Panc1 (cell line): ENCODE measurements around the gene RNF175. TPM values are rescaled to one million over a fixed set of nuclear protein-coding genes. Genes with fewer than 3 reads are reported as not detected.

ENCODE experiments used
- ATAC-seq: fragments of 200-7000 bp; cut with Tn5 transposase; 2 replicates; pipeline ENCODE4 v1.9.1; 2020; ENCODE audit warnings: mild to moderate bottlenecking, moderate library complexity
- BruUV-seq: library from RNA; stranded (reverse); fragments of 400-500 nt; replicated peaks from 2 replicates; lab custom pipeline; 2021; lab: Mats Ljungman, UMichigan
- CTCF ChIA-PET: fragments of 300-600 bp; sonication (Branson Sonifier 250); formaldehyde crosslinking; loops from one replicate; lab custom pipeline; 2022; ENCODE audit warnings: antibody characterized with exemption; lab: Charles Lee
- POLR2A ChIA-PET: fragments of 300-600 bp; sonication (Branson Sonifier 250); formaldehyde crosslinking; loops from one replicate; lab custom pipeline; 2022; ENCODE audit warnings: antibody characterized with exemption; lab: Charles Lee
- DNase-seq: peaks from one replicate; pipeline ENCODE4 v3.0.0-alpha.2; 2010; ENCODE audit warnings: low read depth, low spot score
- H3K27ac ChIP-seq: 2 replicates; pipeline ENCODE4 v1.5.1; 2011; ENCODE audit warnings: mild to moderate bottlenecking, low read length, inconsistent platforms
- H3K27me3 ChIP-seq: fragments of 200-500 bp; sonication (Bioruptor generic); 2 replicates; pipeline ENCODE4 v1.6.0; 2014; ENCODE audit warnings: low read length, inconsistent platforms; ENCODE audit not compliant: control insufficient read depth, insufficient read depth
- H3K36me3 ChIP-seq: fragments of 200-500 bp; sonication (Bioruptor generic); 2 replicates; pipeline ENCODE4 v1.5.1; 2014; ENCODE audit warnings: inconsistent platforms, mild to moderate bottlenecking, low read length, moderate library complexity; ENCODE audit not compliant: control insufficient read depth, insufficient read depth
- H3K4me1 ChIP-seq: 2 replicates; pipeline ENCODE4 v1.5.1; 2011; ENCODE audit warnings: inconsistent platforms, mild to moderate bottlenecking, low read length, moderate library complexity; ENCODE audit not compliant: control insufficient read depth, insufficient read depth
- H3K4me3 ChIP-seq, 2 experiments: 2 replicates each; pipeline ENCODE4 v1.5.1; 2011 to 2012; ENCODE audit warnings: low read depth in 2 of 2, low read length in 2 of 2, mild to moderate bottlenecking in 2 of 2, inconsistent platforms in 1 of 2, moderate library complexity in 1 of 2
- H3K9me3 ChIP-seq: fragments of 200-500 bp; sonication (Bioruptor generic); 2 replicates; pipeline ENCODE4 v1.5.1; 2014; ENCODE audit warnings: low read depth, mild to moderate bottlenecking, inconsistent platforms, low read length, moderate library complexity; ENCODE audit not compliant: control insufficient read depth, insufficient read depth
- CTCF ChIP-seq: fragments of 450-650 bp; IDR thresholded peaks from 2 replicates; pipeline ENCODE4 v1.5.1; 2017; ENCODE audit warnings: mild to moderate bottlenecking
- POLR2AphosphoS5 ChIP-seq: IDR thresholded peaks from 2 replicates; pipeline ENCODE4 v1.6.1; 2012; ENCODE audit warnings: mild to moderate bottlenecking, low read depth, low read length, moderate library complexity
- REST ChIP-seq, 2 experiments: IDR thresholded peaks; 2 replicates each; pipeline ENCODE4 v1.6.1; 2011 to 2012; ENCODE audit warnings: low read depth in 2 of 2, control low read depth in 1 of 2, low read length in 1 of 2, mild to moderate bottlenecking in 1 of 2, moderate library complexity in 1 of 2; ENCODE audit not compliant: insufficient read depth in 1 of 2
- SIN3A ChIP-seq: IDR thresholded peaks from 2 replicates; pipeline ENCODE4 v1.6.1; 2012; ENCODE audit warnings: low read depth, mild to moderate bottlenecking, low read length, moderate library complexity, borderline replicate concordance; ENCODE audit not compliant: insufficient read depth
- TCF7L2 ChIP-seq: IDR thresholded peaks from 2 replicates; pipeline ENCODE4 v1.6.1; 2011; ENCODE audit warnings: mild to moderate bottlenecking, low read depth, low read length, inconsistent platforms
- in situ Hi-C: cut with HindIII; loops from 2 replicates; pipeline ENCODE4 v1.10.0; 2016; ENCODE audit warnings: low sequenced_read_pairs, low pct_unique_long_range_greater_than_20kb
- intact Hi-C: fragments of 100-400 bp; cut with micrococcal nuclease; formaldehyde crosslinking; loops from one replicate; pipeline ENCODE4 v1.10.0; 2022; ENCODE audit not compliant: unreplicated experiment
- total RNA-seq: library from RNA; stranded (reverse); gene quantifications from one replicate; pipeline ENCODE4 v1.2.1, GENCODE V29; 2021; ENCODE audit not compliant: unreplicated experiment

The RNF175 gene
- total RNA-seq, 1 experiment from 2014 or later = not detected

- no peaks in the 10 kb centered on the region for H3K4me1 ChIP-seq
- no TSS peak for BruUV-seq
- no peaks in the 10 kb centered on the region for H3K9me3 ChIP-seq
- TF ChIP-seq SIN3A (no peak), REST (IDR thresholded peaks at IDR 0.05; ENCODE audit: insufficient read depth in 1 of 2, low read depth in 2 of 2, low read length in 1 of 2) (no peak), CTCF (no peak), TCF7L2 (no peak), POLR2AphosphoS5 (no peak)
- no peaks in the 10 kb centered on the region for H3K36me3 ChIP-seq
- ChIA-PET POLR2A (no interaction called here), CTCF (interaction anchor here (0.6 kb wide), 1 partner anchor 14 kb away, joined by 9 read pairs; no protein-coding TSS in a partner anchor)
- H3K4me3 ChIP-seq = peak within 1 kb of the TSS; percentile 39 to 52
- peak; percentile 79 for ATAC-seq
- in situ Hi-C loops = no loop called here
- intact Hi-C loops = no loop called here
- peaks cover 15% of the 10 kb centered on the region for H3K27me3 ChIP-seq
- DNase-seq = no peak
- H3K27ac ChIP-seq = no peak within 1 kb of the TSS
Measured at GRCh38 chr4:153684182-153684970, 75.4 kb downstream of the RNF175 start, which contains the start of gene TLR2. Gene TLR2, plus strand, starts transcription at chr4:153684280. Its CDS starts 18,628 bp downstream, at chr4:153702908.

- H3K36me3 ChIP-seq = no peaks in the 10 kb centered on the region
- in situ Hi-C loops = no loop called here
- intact Hi-C loops = no loop called here
- H3K9me3 ChIP-seq = no peaks in the 10 kb centered on the region
- no peak for DNase-seq
- no peaks in the 10 kb centered on the region for H3K4me1 ChIP-seq
- CTCF ChIA-PET = no interaction called here
- peaks cover 15% of the 10 kb centered on the region for H3K27me3 ChIP-seq
- H3K27ac ChIP-seq = no peak overlapping the region
- no peak for TF ChIP-seq REST (IDR thresholded peaks at IDR 0.05; ENCODE audit: insufficient read depth in 1 of 2, low read depth in 2 of 2, low read length in 1 of 2)
- no peak for TF ChIP-seq CTCF
- TF ChIP-seq TCF7L2 = no peak
- TF ChIP-seq SIN3A = no peak
- no peak for TF ChIP-seq POLR2AphosphoS5
- POLR2A ChIA-PET = no interaction called here
- H3K4me3 ChIP-seq = peak overlapping the region; percentile 39 to 52
- peak; percentile 81 for ATAC-seq
- BruUV-seq = no TSS peak
Measured at GRCh38 chr4:153683763-153684181, 76.1 kb downstream of the RNF175 start.
